ENCODE results near the gene INPP5A.

GRCh38 chr10:132696728-132697577, 159.4 kb downstream of the INPP5A start:
- TF ChIP-seq ZC3H10 (CRISPR knock-in tag; IDR thresholded peaks at IDR 0.05) (no peak), PATZ1 (CRISPR knock-in tag; IDR thresholded peaks at IDR 0.05; ENCODE audit: borderline replicate concordance) (no peak), ZFP3 (CRISPR knock-in tag; IDR thresholded peaks at IDR 0.05) (no peak), ZNF8 (CRISPR knock-in tag; IDR thresholded peaks at IDR 0.05) (no peak), SNAI2 (CRISPR knock-in tag; IDR thresholded peaks at IDR 0.05) (no peak)

Data from SK-N-SH treated with all-trans-retinoic acid at 6 μM for 48 hours (cell line).